ENCODE data around the gene RAMACL.
"Not testable (repeated sequence)": the region's sequence is repeated elsewhere in the genome, so short reads cannot be mapped to it uniquely, and the experiment has no call there.

The RAMACL gene

DNA sequence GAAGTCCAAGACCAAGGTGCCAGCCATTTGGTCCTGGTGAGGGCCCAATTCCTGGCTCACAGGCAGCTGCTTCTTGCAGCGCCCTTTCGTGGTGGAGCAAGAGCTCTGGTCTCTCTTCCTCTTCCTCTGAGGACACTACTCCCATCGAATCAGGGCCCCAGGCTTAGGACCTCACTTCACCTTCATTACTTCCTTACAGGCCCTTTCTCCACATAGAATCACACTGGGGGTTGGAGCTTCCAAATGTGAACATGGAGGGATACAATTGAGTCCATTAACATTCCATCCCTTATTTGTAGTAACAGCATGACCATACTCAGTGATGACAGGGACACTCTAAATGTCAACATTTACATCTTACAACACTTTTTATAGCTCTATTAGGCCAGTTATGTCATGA is 2.3 kb downstream of the RAMACL start:
- peaks cover 9% of the 10 kb centered on the region for H3K4me1 ChIP-seq
- H3K9me3 ChIP-seq: no peaks in the 10 kb centered on the region
- DNase-seq: no peak
- no peaks in the 10 kb centered on the region for H3K36me3 ChIP-seq
- TF ChIP-seq, protein P1, sequence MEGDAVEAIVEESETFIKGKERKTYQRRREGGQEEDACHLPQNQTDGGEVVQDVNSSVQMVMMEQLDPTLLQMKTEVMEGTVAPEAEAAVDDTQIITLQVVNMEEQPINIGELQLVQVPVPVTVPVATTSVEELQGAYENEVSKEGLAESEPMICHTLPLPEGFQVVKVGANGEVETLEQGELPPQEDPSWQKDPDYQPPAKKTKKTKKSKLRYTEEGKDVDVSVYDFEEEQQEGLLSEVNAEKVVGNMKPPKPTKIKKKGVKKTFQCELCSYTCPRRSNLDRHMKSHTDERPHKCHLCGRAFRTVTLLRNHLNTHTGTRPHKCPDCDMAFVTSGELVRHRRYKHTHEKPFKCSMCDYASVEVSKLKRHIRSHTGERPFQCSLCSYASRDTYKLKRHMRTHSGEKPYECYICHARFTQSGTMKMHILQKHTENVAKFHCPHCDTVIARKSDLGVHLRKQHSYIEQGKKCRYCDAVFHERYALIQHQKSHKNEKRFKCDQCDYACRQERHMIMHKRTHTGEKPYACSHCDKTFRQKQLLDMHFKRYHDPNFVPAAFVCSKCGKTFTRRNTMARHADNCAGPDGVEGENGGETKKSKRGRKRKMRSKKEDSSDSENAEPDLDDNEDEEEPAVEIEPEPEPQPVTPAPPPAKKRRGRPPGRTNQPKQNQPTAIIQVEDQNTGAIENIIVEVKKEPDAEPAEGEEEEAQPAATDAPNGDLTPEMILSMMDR (IDR thresholded peaks at IDR 0.05; ENCODE audit: low read depth, low read length): no peak
- H3K4me3 ChIP-seq (ENCODE audit: low read depth, low read length): no peak overlapping the region
- H3K27me3 ChIP-seq: no peaks in the 10 kb centered on the region

DNA sequence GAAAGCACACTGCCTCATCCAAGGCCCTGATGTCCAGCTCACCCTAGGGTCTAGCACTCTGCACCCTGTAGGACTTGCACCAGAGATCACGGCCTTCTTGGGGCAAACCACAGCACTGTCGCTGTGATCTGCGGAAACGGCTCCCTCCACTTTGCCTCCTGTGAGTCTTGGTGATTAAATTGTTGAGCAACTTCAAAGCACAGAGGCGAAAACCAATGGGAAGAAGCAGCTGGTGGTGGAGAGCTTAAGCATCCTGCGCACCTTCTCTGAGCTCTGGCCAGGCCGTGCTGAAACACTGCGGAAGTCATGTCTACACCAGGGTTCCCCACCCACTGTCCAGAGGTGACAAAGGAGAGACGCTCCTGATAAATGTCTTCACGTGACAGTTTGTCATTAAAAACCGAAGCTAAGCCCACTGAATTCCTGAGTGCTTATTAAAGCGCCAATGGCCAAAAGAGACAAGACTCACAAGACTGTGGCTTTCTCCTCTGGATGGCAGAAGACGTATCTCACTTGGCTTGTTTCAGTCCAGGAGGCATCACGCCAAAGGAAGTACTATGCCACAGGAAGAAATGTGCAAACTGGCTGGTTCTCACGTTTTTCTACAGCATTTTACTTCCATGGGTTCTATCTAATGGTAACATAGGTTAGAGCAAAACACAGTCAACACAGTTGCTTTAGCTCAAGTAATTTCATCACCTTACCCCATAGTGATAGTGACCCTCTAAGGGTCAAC is 3.1 kb downstream of the RAMACL start:
- TF ChIP-seq, protein P1 (IDR thresholded peaks at IDR 0.05; ENCODE audit: low read depth, low read length): no peak
- H3K27me3 ChIP-seq: no peaks in the 10 kb centered on the region
- no peaks in the 10 kb centered on the region for H3K36me3 ChIP-seq
- 0 out of 2 replicates have a peak, but pooled peaks cover 4% of the 10 kb centered on the region for H3K4me1 ChIP-seq
- DNase-seq: no peak
- no peak overlapping the region for H3K4me3 ChIP-seq (ENCODE audit: low read depth, low read length)
- no peaks in the 10 kb centered on the region for H3K9me3 ChIP-seq

DNA sequence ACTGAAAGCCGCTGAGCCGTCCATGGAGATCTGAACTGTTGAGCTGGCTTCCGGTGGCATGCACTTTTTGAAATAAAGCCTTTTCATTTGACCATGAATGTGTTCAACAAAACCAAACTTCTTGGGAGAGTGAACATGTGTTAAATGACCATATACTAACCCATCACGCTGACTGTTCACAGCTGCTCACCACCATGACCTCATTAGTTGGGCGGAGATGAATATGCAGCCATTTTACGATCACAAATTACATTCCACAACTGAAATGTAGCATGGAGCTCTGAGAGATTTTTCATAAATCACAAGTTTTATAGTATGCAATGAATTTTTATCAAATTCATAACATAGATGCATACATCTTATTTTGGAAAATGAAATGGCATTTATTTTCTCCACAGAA is 4.2 kb downstream of the RAMACL start:
- TF ChIP-seq, protein P1 (IDR thresholded peaks at IDR 0.05; ENCODE audit: low read depth, low read length): no peak
- Histone ChIP-seq H3K36me3 (no peaks in the 10 kb centered on the region), H3K4me1 (no peaks in the 10 kb centered on the region), H3K27me3 (no peaks in the 10 kb centered on the region), H3K4me3 (ENCODE audit: low read depth, low read length) (no peak overlapping the region), H3K9me3 (no peaks in the 10 kb centered on the region)
- DNase-seq: no peak

DNA sequence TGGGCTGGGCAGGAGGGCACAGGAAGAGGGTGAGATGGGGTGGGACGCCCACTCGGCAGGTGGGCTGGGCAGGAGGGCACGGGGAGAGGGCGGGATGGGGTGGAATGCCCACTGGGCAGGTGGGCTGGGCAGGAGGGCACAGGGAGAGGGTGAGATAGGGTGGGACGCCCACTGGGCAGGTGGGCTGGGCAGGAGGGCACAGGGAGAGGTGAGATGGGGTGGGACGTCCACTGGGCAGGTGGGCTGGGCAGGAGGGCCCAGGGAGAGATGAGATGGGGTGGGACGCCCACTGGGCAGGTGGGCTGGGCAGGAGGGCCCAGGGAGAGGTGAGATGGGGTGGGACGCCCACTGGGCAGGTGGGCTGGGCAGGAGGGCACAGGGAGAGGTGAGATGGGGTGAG is 4.7 kb downstream of the RAMACL start:
- H3K9me3 ChIP-seq; DNase-seq; H3K4me1 ChIP-seq; H3K36me3 ChIP-seq; H3K4me3 ChIP-seq (ENCODE audit: low read depth, low read length); H3K27me3 ChIP-seq: not testable (repeated sequence)

DNA sequence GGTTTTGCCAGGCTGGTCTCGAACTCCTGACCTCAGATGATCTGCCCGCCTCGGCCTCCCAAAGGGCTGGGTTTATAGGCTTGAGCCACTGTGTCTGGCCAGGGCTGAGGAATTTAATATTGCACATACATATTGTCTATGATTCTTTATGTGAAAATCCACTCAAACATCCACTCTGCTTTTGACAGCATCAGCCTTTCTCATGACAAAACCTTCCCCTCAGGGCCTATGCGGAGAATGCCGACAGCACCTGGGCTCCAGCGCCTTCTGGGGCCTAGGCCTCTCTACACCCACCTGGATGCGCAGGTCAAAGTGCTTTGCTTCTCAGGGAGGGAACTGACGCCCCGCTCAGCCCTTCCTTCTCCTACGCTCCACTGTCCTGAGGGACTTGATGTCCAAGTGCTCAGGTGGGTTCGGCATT is 5.4 kb downstream of the RAMACL start:
- 0 out of 2 replicates have a peak, but pooled peaks cover 2% of the 10 kb centered on the region for H3K36me3 ChIP-seq
- no peaks in the 10 kb centered on the region for H3K4me1 ChIP-seq
- H3K9me3 ChIP-seq: no peaks in the 10 kb centered on the region
- TF ChIP-seq, protein P1 (IDR thresholded peaks at IDR 0.05; ENCODE audit: low read depth, low read length): no peak
- DNase-seq: no peak
- no peak overlapping the region for H3K4me3 ChIP-seq (ENCODE audit: low read depth, low read length)
- no peaks in the 10 kb centered on the region for H3K27me3 ChIP-seq

DNA sequence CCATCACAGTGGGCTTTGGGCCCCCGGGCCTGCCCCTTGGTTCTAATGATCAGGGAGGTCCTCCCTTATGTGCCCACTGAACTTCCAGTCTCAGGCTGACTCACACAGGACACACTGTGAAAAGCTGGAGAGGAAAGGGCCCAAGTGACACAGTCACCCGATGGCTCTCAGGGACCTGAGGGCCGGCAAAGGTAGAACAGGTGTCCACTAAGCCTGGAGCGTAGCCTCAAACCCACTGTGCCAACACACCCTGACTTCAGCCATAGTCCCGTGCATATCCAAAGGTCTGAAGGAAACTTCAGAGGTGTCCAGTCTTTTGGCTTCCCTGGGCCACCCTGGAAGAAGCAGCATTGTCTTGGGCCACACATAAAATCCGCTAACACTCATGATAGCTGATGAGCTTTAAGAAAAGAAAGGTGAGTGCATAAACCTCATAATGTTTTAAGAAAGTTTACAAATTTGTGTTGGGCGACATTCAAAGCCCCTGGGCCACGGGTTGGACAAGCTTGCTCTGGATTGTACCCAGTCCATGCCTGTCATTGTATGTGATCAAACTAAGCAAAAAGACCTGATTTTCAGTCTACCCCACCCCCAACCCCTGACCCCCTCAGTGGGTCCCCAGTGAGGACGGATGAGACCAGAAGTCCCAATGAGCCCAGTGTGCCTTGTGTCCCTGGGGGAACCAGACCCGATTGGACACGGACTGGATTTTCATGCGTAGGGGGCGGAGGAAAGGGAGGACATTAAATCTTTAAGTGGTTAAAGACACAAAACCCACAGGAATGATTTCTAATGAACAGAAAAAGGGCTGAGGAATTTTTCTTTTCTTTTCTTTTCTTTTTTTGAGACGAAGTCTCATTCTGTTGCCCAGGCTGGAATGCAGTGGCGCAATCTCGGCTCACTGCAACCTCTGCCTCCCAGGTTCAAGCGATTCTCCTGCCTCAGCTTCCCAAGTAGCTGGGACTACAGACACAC is 6.1 kb downstream of the RAMACL start:
- no peaks in the 10 kb centered on the region for H3K4me1 ChIP-seq
- H3K9me3 ChIP-seq: no peaks in the 10 kb centered on the region
- TF ChIP-seq, protein P1 (IDR thresholded peaks at IDR 0.05; ENCODE audit: low read depth, low read length): no peak
- H3K4me3 ChIP-seq (ENCODE audit: low read depth, low read length): no peak overlapping the region
- no peak for DNase-seq
- no peaks in the 10 kb centered on the region for H3K27me3 ChIP-seq
- 0 out of 2 replicates have a peak, but pooled peaks cover 2% of the 10 kb centered on the region for H3K36me3 ChIP-seq

All from BE2C (cell line).